D721Med (cell line): ENCODE data around the gene TOP2B.

Experiments used
- DNase-seq: peaks from one replicate; pipeline ENCODE4 v3.0.0; 2011; ENCODE audit warnings: low spot score; ENCODE audit not compliant: insufficient read length
- FAIRE-seq: peaks from 2 replicates; lab custom pipeline; 2011; peaks lifted over from hg19 to GRCh38; lab: Jason Lieb, UNC
- CTCF ChIP-seq: IDR thresholded peaks from 2 replicates; pipeline ENCODE4 v1.5.1; 2012; ENCODE audit warnings: mild to moderate bottlenecking, control low read depth; ENCODE audit not compliant: insufficient read depth; ENCODE audit errors: missing control alignments

Gene TOP2B

GRCh38 chr3:25552251-25552650 is 112.5 kb downstream of the TOP2B start:
- no peak for TF ChIP-seq CTCF
- DNase-seq (no peak), FAIRE-seq (no peak)

GRCh38 chr3:25548836-25549235 is 115.9 kb downstream of the TOP2B start:
- DNase-seq (no peak), FAIRE-seq (no peak)
- TF ChIP-seq CTCF, result no peak

GRCh38 chr3:25547943-25548674 is 116.6 kb downstream of the TOP2B start:
- DNase-seq, result no peak

More at GRCh38 chr3:25547943-25548674, 116.6 kb downstream of the TOP2B start:
- TF ChIP-seq CTCF, result no peak
- FAIRE-seq, result no peak
